HepG2 (cell line): ENCODE measurements around the gene SPAG8.

Source experiments
- MYC ChIP-seq: sonication (generic); formaldehyde crosslinking; IDR thresholded peaks from 2 replicates; pipeline ENCODE4 v1.9.0; 2021; ENCODE audit warnings: missing genetic modification reagents, borderline replicate concordance
- POLR2A ChIP-seq, 2 experiments: IDR thresholded peaks; 2 replicates each; pipeline ENCODE4 v1.6.1; 2011; ENCODE audit warnings: low read depth in 2 of 2, low read length in 2 of 2, mild to moderate bottlenecking in 1 of 2, moderate library complexity in 1 of 2; ENCODE audit not compliant: insufficient read depth in 1 of 2
- RBFOX2 ChIP-seq: fragments of 200-400 bp; formaldehyde crosslinking; IDR thresholded peaks from 2 replicates; pipeline ENCODE4 v1.6.1; 2017; ENCODE audit warnings: low read depth, mild to moderate bottlenecking, low read length
- ZBTB21 ChIP-seq: sonication (generic); formaldehyde crosslinking; IDR thresholded peaks from 2 replicates; pipeline ENCODE4 v1.4.0; 2020; ENCODE audit warnings: missing genetic modification reagents
- TF ChIP-seq, protein P1 (sequence below): sonication (generic); formaldehyde crosslinking; IDR thresholded peaks from one replicate; pipeline ENCODE4 v1.5.1; 2020; ENCODE audit warnings: mild to moderate bottlenecking, missing genetic modification reagents; ENCODE audit errors: not compliant biosample characterization
- TF ChIP-seq, protein P2 (sequence below): sonication (generic); formaldehyde crosslinking; IDR thresholded peaks from 2 replicates; pipeline ENCODE4 v1.4.0; 2020; ENCODE audit warnings: missing genetic modification reagents, mild to moderate bottlenecking, borderline replicate concordance
- TF ChIP-seq, protein P3 (sequence below): sonication (generic); formaldehyde crosslinking; IDR thresholded peaks from 2 replicates; pipeline ENCODE4 v1.4.0; 2020; ENCODE audit warnings: missing genetic modification reagents
- TF ChIP-seq, protein P4 (sequence below): sonication (generic); formaldehyde crosslinking; IDR thresholded peaks from 2 replicates; pipeline ENCODE4 v1.5.0; 2020; ENCODE audit warnings: mild to moderate bottlenecking, missing genetic modification reagents, moderate library complexity

DNA sequence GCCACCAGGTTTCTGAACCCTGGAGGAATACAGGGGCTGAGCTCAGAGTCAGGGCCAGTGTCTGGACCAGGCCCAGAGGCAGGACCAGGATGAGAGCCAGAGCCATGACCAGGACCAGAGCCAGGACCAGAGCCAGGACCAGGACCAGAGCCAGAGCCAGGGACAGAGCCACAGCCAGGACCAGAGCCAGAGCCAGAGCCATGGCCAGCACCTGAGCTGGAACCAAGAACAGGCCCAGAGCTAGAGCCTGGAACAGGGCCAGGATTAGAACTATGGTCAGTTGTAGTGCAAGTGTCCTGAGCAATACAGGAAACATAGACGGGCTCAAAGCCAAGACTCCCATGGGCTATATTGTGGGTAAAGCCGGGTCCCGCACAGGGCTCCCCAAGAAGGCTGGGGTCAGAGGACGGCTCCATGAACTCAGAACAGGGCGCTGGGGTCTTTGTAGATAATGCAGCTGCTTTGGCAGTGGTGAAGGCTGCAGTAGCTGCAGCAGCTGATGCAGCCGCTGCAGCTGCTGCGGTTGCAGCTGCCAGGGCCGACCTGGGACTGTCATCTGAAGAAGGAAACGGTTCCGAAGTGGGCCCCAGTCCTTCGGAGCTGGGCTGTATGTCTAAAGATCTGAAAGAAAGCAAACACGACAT is 559 bp downstream of the SPAG8 start:
- TF ChIP-seq ZBTB21 (no peak), POLR2A (IDR thresholded peaks at IDR 0.05; ENCODE audit: insufficient read depth in 1 of 2, low read depth in 2 of 2, low read length in 2 of 2) (no peak), RBFOX2 (no peak), MYC (CRISPR knock-in tag) (no peak)
- TF ChIP-seq, protein P1, sequence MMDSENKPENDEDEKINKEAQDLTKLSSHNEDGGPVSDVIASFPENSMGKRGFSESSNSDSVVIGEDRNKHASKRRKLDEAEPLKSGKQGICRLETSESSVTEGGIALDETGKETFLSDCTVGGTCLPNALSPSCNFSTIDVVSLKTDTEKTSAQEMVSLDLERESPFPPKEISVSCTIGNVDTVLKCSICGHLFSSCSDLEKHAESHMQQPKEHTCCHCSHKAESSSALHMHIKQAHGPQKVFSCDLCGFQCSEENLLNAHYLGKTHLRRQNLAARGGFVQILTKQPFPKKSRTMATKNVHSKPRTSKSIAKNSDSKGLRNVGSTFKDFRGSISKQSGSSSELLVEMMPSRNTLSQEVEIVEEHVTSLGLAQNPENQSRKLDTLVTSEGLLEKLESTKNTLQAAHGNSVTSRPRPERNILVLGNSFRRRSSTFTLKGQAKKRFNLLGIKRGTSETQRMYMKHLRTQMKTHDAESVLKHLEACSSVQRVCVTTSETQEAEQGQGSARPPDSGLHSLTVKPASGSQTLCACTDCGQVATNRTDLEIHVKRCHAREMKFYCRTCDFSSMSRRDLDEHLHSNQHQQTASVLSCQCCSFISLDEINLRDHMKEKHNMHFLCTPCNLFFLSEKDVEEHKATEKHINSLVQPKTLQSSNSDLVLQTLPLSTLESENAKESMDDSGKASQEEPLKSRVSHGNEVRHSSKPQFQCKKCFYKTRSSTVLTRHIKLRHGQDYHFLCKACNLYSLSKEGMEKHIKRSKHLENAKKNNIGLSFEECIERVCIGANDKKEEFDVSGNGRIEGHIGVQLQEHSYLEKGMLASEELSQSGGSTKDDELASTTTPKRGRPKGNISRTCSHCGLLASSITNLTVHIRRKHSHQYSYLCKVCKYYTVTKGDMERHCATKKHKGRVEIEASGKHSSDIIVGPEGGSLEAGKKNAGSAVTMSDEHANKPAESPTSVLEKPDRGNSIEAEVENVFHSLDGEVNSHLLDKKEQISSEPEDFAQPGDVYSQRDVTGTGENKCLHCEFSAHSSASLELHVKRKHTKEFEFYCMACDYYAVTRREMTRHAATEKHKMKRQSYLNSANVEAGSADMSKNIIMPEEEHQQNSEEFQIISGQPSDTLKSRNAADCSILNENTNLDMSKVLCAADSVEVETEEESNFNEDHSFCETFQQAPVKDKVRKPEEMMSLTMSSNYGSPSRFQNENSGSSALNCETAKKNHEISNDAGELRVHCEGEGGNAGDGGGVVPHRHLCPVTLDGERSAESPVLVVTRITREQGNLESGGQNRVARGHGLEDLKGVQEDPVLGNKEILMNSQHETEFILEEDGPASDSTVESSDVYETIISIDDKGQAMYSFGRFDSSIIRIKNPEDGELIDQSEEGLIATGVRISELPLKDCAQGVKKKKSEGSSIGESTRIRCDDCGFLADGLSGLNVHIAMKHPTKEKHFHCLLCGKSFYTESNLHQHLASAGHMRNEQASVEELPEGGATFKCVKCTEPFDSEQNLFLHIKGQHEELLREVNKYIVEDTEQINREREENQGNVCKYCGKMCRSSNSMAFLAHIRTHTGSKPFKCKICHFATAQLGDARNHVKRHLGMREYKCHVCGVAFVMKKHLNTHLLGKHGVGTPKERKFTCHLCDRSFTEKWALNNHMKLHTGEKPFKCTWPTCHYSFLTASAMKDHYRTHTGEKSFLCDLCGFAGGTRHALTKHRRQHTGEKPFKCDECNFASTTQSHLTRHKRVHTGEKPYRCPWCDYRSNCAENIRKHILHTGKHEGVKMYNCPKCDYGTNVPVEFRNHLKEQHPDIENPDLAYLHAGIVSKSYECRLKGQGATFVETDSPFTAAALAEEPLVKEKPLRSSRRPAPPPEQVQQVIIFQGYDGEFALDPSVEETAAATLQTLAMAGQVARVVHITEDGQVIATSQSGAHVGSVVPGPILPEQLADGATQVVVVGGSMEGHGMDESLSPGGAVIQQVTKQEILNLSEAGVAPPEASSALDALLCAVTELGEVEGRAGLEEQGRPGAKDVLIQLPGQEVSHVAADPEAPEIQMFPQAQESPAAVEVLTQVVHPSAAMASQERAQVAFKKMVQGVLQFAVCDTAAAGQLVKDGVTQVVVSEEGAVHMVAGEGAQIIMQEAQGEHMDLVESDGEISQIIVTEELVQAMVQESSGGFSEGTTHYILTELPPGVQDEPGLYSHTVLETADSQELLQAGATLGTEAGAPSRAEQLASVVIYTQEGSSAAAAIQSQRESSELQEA (CRISPR knock-in tag), result no peak
- TF ChIP-seq, protein P2, sequence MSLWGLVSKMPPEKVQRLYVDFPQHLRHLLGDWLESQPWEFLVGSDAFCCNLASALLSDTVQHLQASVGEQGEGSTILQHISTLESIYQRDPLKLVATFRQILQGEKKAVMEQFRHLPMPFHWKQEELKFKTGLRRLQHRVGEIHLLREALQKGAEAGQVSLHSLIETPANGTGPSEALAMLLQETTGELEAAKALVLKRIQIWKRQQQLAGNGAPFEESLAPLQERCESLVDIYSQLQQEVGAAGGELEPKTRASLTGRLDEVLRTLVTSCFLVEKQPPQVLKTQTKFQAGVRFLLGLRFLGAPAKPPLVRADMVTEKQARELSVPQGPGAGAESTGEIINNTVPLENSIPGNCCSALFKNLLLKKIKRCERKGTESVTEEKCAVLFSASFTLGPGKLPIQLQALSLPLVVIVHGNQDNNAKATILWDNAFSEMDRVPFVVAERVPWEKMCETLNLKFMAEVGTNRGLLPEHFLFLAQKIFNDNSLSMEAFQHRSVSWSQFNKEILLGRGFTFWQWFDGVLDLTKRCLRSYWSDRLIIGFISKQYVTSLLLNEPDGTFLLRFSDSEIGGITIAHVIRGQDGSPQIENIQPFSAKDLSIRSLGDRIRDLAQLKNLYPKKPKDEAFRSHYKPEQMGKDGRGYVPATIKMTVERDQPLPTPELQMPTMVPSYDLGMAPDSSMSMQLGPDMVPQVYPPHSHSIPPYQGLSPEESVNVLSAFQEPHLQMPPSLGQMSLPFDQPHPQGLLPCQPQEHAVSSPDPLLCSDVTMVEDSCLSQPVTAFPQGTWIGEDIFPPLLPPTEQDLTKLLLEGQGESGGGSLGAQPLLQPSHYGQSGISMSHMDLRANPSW, result no peak
- TF ChIP-seq, protein P3, sequence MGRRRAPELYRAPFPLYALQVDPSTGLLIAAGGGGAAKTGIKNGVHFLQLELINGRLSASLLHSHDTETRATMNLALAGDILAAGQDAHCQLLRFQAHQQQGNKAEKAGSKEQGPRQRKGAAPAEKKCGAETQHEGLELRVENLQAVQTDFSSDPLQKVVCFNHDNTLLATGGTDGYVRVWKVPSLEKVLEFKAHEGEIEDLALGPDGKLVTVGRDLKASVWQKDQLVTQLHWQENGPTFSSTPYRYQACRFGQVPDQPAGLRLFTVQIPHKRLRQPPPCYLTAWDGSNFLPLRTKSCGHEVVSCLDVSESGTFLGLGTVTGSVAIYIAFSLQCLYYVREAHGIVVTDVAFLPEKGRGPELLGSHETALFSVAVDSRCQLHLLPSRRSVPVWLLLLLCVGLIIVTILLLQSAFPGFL (CRISPR knock-in tag), result no peak
- TF ChIP-seq, protein P4, sequence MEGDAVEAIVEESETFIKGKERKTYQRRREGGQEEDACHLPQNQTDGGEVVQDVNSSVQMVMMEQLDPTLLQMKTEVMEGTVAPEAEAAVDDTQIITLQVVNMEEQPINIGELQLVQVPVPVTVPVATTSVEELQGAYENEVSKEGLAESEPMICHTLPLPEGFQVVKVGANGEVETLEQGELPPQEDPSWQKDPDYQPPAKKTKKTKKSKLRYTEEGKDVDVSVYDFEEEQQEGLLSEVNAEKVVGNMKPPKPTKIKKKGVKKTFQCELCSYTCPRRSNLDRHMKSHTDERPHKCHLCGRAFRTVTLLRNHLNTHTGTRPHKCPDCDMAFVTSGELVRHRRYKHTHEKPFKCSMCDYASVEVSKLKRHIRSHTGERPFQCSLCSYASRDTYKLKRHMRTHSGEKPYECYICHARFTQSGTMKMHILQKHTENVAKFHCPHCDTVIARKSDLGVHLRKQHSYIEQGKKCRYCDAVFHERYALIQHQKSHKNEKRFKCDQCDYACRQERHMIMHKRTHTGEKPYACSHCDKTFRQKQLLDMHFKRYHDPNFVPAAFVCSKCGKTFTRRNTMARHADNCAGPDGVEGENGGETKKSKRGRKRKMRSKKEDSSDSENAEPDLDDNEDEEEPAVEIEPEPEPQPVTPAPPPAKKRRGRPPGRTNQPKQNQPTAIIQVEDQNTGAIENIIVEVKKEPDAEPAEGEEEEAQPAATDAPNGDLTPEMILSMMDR, result no peak
